K562 (cell line): ENCODE results near the gene SCNN1B. TPM values are rescaled to one million over a fixed set of nuclear protein-coding genes. Genes with fewer than 3 reads are reported as not detected.

Experiments used
- BCLAF1 ChIP-seq, 2 experiments: fragments of 450-650 bp in 1 of 2; IDR thresholded peaks; 2 replicates each; pipeline ENCODE4 v1.6.1; 2011 to 2017; ENCODE audit warnings: low read depth in 2 of 2, antibody characterized with exemption in 1 of 2, borderline replicate concordance in 1 of 2, low read length in 1 of 2, mild to moderate bottlenecking in 1 of 2, mixed read lengths in 1 of 2; ENCODE audit not compliant: control insufficient read depth in 1 of 2
- C11orf30 ChIP-seq: fragments of 450-650 bp; IDR thresholded peaks from 2 replicates; pipeline ENCODE4 v1.6.1; 2016; ENCODE audit warnings: low read depth, mild to moderate bottlenecking
- CHD7 ChIP-seq: fragments of 200-600 bp; sonication (generic); IDR thresholded peaks from one replicate; pipeline ENCODE4 v1.6.1; 2012; ENCODE audit warnings: mild to moderate bottlenecking, low read depth, low read length, inconsistent platforms
- ZNF507 ChIP-seq: conservative IDR thresholded peaks from 2 replicates; pipeline ENCODE4 v1.6.1; 2017; ENCODE audit warnings: missing genetic modification characterization, missing compliant biosample characterization
- polyA plus RNA-seq, 8 experiments: library from polyadenylated mRNA; depleted of rRNA in 4 of 8; stranded (reverse) in 5 of 8; unstranded in 3 of 8; fragments of >200 nt; fragmentation: Nextera tagmentation in 2 of 8; fragmentation: Illumina TruSeq in 1 of 8; extraction: Ambion mirVana in 2 of 8; extraction: Trizol in 1 of 8; gene quantifications; 2 replicates each; pipeline versions ENCODE4 v1.2.1 to v1.2.3, GENCODE V29; 2011 to 2014; ENCODE audit warnings: inconsistent platforms in 1 of 8, missing spikeins in 1 of 8
- total RNA-seq, 7 experiments: library from RNA; depleted of rRNA in 6 of 7; stranded (reverse); fragments of >200 nt in 6 of 7; fragmentation: Illumina TruSeq in 2 of 7; extraction: Trizol in 2 of 7; gene quantifications; 2 replicates each; pipeline versions ENCODE4 v1.2.1 to v1.2.3, GENCODE V29; 2011 to 2021; ENCODE audit warnings: low replicate concordance in 1 of 7
- TF ChIP-seq, protein P1 (sequence below), 2 experiments: fragments of 250-450 bp in 1 of 2; fragments of 450-650 bp in 1 of 2; sonication (Bioruptor Pico) in 1 of 2; IDR thresholded peaks; 2 replicates each; pipeline versions ENCODE4 v1.6.1 to v1.8.0; 2016 to 2021; ENCODE audit warnings: mild to moderate bottlenecking in 2 of 2, moderate library complexity in 2 of 2, missing compliant biosample characterization in 1 of 2, missing genetic modification characterization in 1 of 2

Gene SCNN1B
- total and polyA plus RNA-seq, 9 of the 15 experiments (the other 6 are each of a cell fraction or from before 2014, with no cell fraction given): not detected

- TF ChIP-seq CHD7 (no peak), C11orf30 (no peak), ZNF507 (no peak), BCLAF1 (IDR thresholded peaks at IDR 0.05; ENCODE audit: borderline replicate concordance in 1 of 2, control insufficient read depth in 1 of 2, low read depth in 2 of 2, low read length in 1 of 2) (no peak)
- TF ChIP-seq, protein P1, sequence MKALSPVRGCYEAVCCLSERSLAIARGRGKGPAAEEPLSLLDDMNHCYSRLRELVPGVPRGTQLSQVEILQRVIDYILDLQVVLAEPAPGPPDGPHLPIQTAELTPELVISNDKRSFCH (CRISPR knock-in tag; IDR thresholded peaks at IDR 0.05): no peak
- TF ChIP-seq, protein P1 (tag; IDR thresholded peaks at IDR 0.05): no peak
Observed at GRCh38 chr16:23420011-23420410, 117.9 kb downstream of the SCNN1B start (continued).
